ENCODE results near the gene CTNNA1.
A peak's percentile ranks its signal among the peaks of the same experiment; 100 is the strongest.
"Not testable (repeated sequence)": the region's sequence is repeated elsewhere in the genome, so short reads cannot be mapped to it uniquely, and the experiment has no call there.

Gene CTNNA1

DNA sequence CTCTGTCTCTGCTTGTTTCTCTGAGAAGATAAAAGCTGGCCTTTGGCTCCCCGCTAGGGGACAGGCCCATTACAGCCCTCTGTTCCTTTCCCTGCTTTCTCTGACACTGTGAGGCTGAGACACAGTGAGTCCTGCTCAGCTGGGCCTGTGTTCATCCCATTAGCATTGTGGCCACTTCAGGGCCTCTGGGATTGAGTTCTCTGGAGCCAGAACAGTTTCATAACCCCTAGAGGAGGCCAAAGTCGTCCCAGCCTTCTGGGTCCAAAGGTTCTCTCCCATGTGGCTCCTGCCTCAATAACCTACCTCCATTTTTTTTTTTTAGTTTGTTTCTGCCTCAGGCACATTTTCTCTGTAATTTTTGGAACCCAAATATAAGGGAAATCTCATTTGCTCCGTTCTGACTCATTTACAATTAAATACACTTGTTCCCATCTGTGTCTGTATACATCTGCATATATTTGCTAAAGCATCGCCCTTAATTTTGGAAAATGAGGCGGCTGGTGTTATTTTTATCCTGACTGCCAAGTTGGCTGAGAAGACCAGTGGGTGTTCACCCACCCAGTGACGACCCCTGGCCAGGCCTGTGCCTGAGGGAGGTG is 27.3 kb upstream of the CTNNA1 start:
- Histone ChIP-seq H3K36me3 (ENCODE audit: control insufficient read depth in 2 of 2, insufficient read depth in 2 of 2, low read length in 2 of 2) (no peaks in the 10 kb centered on the region), H3K27me3 (ENCODE audit: control insufficient read depth in 1 of 2, insufficient read depth in 2 of 2, low read length in 2 of 2) (no peaks in the 10 kb centered on the region), H3K4me1 (ENCODE audit: control insufficient read depth, insufficient read depth, low read length) (peaks cover 23% of the 10 kb centered on the region), H3K9me3 (ENCODE audit: control insufficient read depth in 2 of 2, low read length in 2 of 2) (no peaks in the 10 kb centered on the region), H3K27ac (ENCODE audit: low read length) (peak overlapping the region; percentile 95), H3K4me3 (ENCODE audit: low read length in 2 of 2) (peak overlapping the region; percentile 8 to 49), H3K9ac (ENCODE audit: low read length in 2 of 2) (peak overlapping the region; percentile 69 to 71)

- H3K4me3 ChIP-seq (ENCODE audit: low read length in 2 of 2), result no peak overlapping the region
- H3K9me3 ChIP-seq (ENCODE audit: control insufficient read depth in 2 of 2, low read length in 2 of 2), result no peaks in the 10 kb centered on the region
- H3K27me3 ChIP-seq (ENCODE audit: control insufficient read depth in 1 of 2, insufficient read depth in 2 of 2, low read length in 2 of 2), result no peaks in the 10 kb centered on the region
- no peak overlapping the region for H3K9ac ChIP-seq (ENCODE audit: low read length in 2 of 2)
- H3K4me1 ChIP-seq (ENCODE audit: control insufficient read depth, insufficient read depth, low read length), result peaks cover 23% of the 10 kb centered on the region
- no peaks in the 10 kb centered on the region for H3K36me3 ChIP-seq (ENCODE audit: control insufficient read depth in 2 of 2, insufficient read depth in 2 of 2, low read length in 2 of 2)
- peak overlapping the region; percentile 95 for H3K27ac ChIP-seq (ENCODE audit: low read length)
Observed at GRCh38 chr5:138726848-138727247, 26.4 kb upstream of the CTNNA1 start.

GRCh38 chr5:138730496-138730895 is 22.7 kb upstream of the CTNNA1 start:
- H3K4me1 ChIP-seq (ENCODE audit: control insufficient read depth, insufficient read depth, low read length), result peaks cover 10% of the 10 kb centered on the region
- not testable (repeated sequence) for H3K27me3 ChIP-seq (ENCODE audit: control insufficient read depth in 1 of 2, insufficient read depth in 2 of 2, low read length in 2 of 2); H3K36me3 ChIP-seq (ENCODE audit: control insufficient read depth in 2 of 2, insufficient read depth in 2 of 2, low read length in 2 of 2); H3K4me3 ChIP-seq (ENCODE audit: low read length in 2 of 2); H3K9me3 ChIP-seq (ENCODE audit: control insufficient read depth in 2 of 2, low read length in 2 of 2); H3K27ac ChIP-seq (ENCODE audit: low read length); H3K9ac ChIP-seq (ENCODE audit: low read length in 2 of 2)

GRCh38 chr5:138732466-138732865 is 20.8 kb upstream of the CTNNA1 start:
- Histone ChIP-seq H3K9me3 (ENCODE audit: control insufficient read depth in 2 of 2, low read length in 2 of 2) (no peaks in the 10 kb centered on the region), H3K27ac (ENCODE audit: low read length) (no peak overlapping the region), H3K27me3 (ENCODE audit: control insufficient read depth in 1 of 2, insufficient read depth in 2 of 2, low read length in 2 of 2) (no peaks in the 10 kb centered on the region), H3K36me3 (ENCODE audit: control insufficient read depth in 2 of 2, insufficient read depth in 2 of 2, low read length in 2 of 2) (no peaks in the 10 kb centered on the region), H3K4me3 (ENCODE audit: low read length in 2 of 2) (no peak overlapping the region), H3K9ac (ENCODE audit: low read length in 2 of 2) (no peak overlapping the region), H3K4me1 (ENCODE audit: control insufficient read depth, insufficient read depth, low read length) (no peaks in the 10 kb centered on the region)

DNA sequence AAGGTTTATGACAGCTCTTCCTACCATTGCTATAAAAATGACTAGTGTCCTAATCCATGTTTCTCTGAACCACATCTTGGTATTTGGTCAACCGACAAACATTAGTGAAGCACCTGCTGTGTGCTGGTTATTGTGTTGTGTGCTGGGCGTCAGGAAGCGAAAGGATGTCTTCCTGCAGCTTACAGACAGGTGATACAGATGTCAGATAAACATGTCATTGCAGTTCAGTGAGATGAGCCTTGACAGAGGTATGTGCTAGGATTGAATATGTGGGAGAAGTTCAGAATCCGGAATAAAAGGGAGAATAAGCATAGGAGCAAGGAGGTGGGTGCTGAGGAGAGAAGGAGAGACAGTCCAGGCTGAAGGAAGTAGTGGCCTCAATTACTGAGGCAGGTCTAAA is 20.3 kb upstream of the CTNNA1 start:
- H3K4me1 ChIP-seq (ENCODE audit: control insufficient read depth, insufficient read depth, low read length), result no peaks in the 10 kb centered on the region
- no peak overlapping the region for H3K4me3 ChIP-seq (ENCODE audit: low read length in 2 of 2)
- no peak overlapping the region for H3K27ac ChIP-seq (ENCODE audit: low read length)
- H3K36me3 ChIP-seq (ENCODE audit: control insufficient read depth in 2 of 2, insufficient read depth in 2 of 2, low read length in 2 of 2), result no peaks in the 10 kb centered on the region
- no peaks in the 10 kb centered on the region for H3K27me3 ChIP-seq (ENCODE audit: control insufficient read depth in 1 of 2, insufficient read depth in 2 of 2, low read length in 2 of 2)
- no peaks in the 10 kb centered on the region for H3K9me3 ChIP-seq (ENCODE audit: control insufficient read depth in 2 of 2, low read length in 2 of 2)
- H3K9ac ChIP-seq (ENCODE audit: low read length in 2 of 2), result no peak overlapping the region

DNA sequence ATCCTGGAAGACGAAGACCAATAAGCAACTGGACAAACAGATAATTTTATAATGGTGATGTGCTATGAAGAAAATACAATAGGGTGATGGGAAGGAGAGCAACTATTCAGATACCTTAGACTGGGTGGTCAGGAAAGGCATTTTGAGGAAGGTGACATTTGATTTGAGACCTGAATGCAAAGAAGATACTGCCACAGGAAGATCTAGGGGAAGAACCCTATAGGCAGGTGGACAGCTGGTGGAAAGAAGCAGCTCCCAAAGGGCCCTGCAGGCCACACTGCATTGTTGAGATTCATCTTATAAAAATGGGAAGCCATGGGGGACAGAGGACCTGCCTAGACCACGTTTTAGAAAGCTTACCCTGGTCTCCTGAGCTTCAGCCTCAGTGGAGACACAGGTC is 19.7 kb upstream of the CTNNA1 start:
- no peaks in the 10 kb centered on the region for H3K4me1 ChIP-seq (ENCODE audit: control insufficient read depth, insufficient read depth, low read length)
- H3K27ac ChIP-seq (ENCODE audit: low read length), result no peak overlapping the region
- H3K9ac ChIP-seq (ENCODE audit: low read length in 2 of 2), result no peak overlapping the region
- no peaks in the 10 kb centered on the region for H3K9me3 ChIP-seq (ENCODE audit: control insufficient read depth in 2 of 2, low read length in 2 of 2)
- no peaks in the 10 kb centered on the region for H3K27me3 ChIP-seq (ENCODE audit: control insufficient read depth in 1 of 2, insufficient read depth in 2 of 2, low read length in 2 of 2)
- no peak overlapping the region for H3K4me3 ChIP-seq (ENCODE audit: low read length in 2 of 2)
- H3K36me3 ChIP-seq (ENCODE audit: control insufficient read depth in 2 of 2, insufficient read depth in 2 of 2, low read length in 2 of 2), result no peaks in the 10 kb centered on the region

GRCh38 chr5:138736293-138736692 is 16.9 kb upstream of the CTNNA1 start:
- H3K27ac ChIP-seq (ENCODE audit: low read length), result no peak overlapping the region
- no peaks in the 10 kb centered on the region for H3K9me3 ChIP-seq (ENCODE audit: control insufficient read depth in 2 of 2, low read length in 2 of 2)
- H3K4me1 ChIP-seq (ENCODE audit: control insufficient read depth, insufficient read depth, low read length), result no peaks in the 10 kb centered on the region
- no peak overlapping the region for H3K9ac ChIP-seq (ENCODE audit: low read length in 2 of 2)
- no peaks in the 10 kb centered on the region for H3K36me3 ChIP-seq (ENCODE audit: control insufficient read depth in 2 of 2, insufficient read depth in 2 of 2, low read length in 2 of 2)
- no peak overlapping the region for H3K4me3 ChIP-seq (ENCODE audit: low read length in 2 of 2)
- no peaks in the 10 kb centered on the region for H3K27me3 ChIP-seq (ENCODE audit: control insufficient read depth in 1 of 2, insufficient read depth in 2 of 2, low read length in 2 of 2)

GRCh38 chr5:138737494-138738265 is 15.5 kb upstream of the CTNNA1 start:
- no peaks in the 10 kb centered on the region for H3K36me3 ChIP-seq (ENCODE audit: control insufficient read depth in 2 of 2, insufficient read depth in 2 of 2, low read length in 2 of 2)
- H3K9me3 ChIP-seq (ENCODE audit: control insufficient read depth in 2 of 2, low read length in 2 of 2), result no peaks in the 10 kb centered on the region

DNA sequence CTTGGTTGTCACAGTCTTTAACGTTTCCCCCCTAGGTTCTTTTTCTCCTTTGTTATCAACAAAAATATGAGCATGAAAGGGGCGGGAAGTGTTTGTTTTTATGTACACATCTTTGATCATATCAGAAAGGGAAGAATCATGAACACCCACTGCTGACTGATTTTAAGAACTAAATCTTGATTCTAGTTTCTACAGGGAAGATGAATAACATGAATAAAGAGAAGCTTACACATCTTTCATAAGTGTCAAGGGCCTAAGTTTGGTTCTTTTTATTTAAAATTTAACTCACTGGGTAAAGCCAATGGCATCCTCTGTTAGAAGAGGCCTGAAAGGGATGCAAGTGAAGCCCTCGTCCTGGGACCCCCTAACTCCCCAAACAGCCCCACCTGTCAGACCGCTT is 14.8 kb upstream of the CTNNA1 start:
- H3K27me3 ChIP-seq (ENCODE audit: control insufficient read depth in 1 of 2, insufficient read depth in 2 of 2, low read length in 2 of 2), result no peaks in the 10 kb centered on the region

More at GRCh38 chr5:138737494-138738265, 15.5 kb upstream of the CTNNA1 start:
- Histone ChIP-seq H3K27me3 (ENCODE audit: control insufficient read depth in 1 of 2, insufficient read depth in 2 of 2, low read length in 2 of 2) (no peaks in the 10 kb centered on the region), H3K4me1 (ENCODE audit: control insufficient read depth, insufficient read depth, low read length) (no peaks in the 10 kb centered on the region), H3K9ac (ENCODE audit: low read length in 2 of 2) (no peak overlapping the region), H3K27ac (ENCODE audit: low read length) (no peak overlapping the region), H3K4me3 (ENCODE audit: low read length in 2 of 2) (no peak overlapping the region)

GRCh38 chr5:138739938-138740337 is 13.3 kb upstream of the CTNNA1 start:
- H3K4me1 ChIP-seq (ENCODE audit: control insufficient read depth, insufficient read depth, low read length), result no peaks in the 10 kb centered on the region
- no peak overlapping the region for H3K4me3 ChIP-seq (ENCODE audit: low read length in 2 of 2)
- no peak overlapping the region for H3K27ac ChIP-seq (ENCODE audit: low read length)
- no peak overlapping the region for H3K9ac ChIP-seq (ENCODE audit: low read length in 2 of 2)
- H3K36me3 ChIP-seq (ENCODE audit: control insufficient read depth in 2 of 2, insufficient read depth in 2 of 2, low read length in 2 of 2), result no peaks in the 10 kb centered on the region
- no peaks in the 10 kb centered on the region for H3K9me3 ChIP-seq (ENCODE audit: control insufficient read depth in 2 of 2, low read length in 2 of 2)
- H3K27me3 ChIP-seq (ENCODE audit: control insufficient read depth in 1 of 2, insufficient read depth in 2 of 2, low read length in 2 of 2), result no peaks in the 10 kb centered on the region

More for the DNA sequence above, 14.8 kb upstream of the CTNNA1 start:
- Histone ChIP-seq H3K4me3 (ENCODE audit: low read length in 2 of 2) (no peak overlapping the region), H3K4me1 (ENCODE audit: control insufficient read depth, insufficient read depth, low read length) (no peaks in the 10 kb centered on the region), H3K27ac (ENCODE audit: low read length) (no peak overlapping the region), H3K9ac (ENCODE audit: low read length in 2 of 2) (no peak overlapping the region), H3K9me3 (ENCODE audit: control insufficient read depth in 2 of 2, low read length in 2 of 2) (no peaks in the 10 kb centered on the region), H3K36me3 (ENCODE audit: control insufficient read depth in 2 of 2, insufficient read depth in 2 of 2, low read length in 2 of 2) (no peaks in the 10 kb centered on the region)

DNA sequence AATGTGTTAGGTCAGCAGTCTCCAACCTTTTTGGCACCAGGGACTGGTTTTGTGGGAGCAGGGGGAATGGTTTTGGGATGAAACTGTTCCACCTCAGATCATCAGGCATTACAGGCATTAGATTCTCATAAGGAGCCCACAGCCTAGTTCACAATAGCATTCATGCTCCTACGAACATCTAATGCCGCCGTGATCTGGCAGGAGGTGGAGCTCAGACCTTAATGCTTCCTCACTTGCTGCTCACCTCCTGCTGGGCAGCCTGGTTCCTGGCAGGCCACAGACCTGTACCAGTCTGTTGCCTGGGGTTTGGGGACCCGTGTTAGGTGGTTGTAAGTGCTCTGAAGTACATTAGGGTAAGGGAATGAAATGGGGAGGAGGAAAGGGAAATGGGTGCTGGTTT is 9.7 kb upstream of the CTNNA1 start:
- Histone ChIP-seq H3K4me3 (ENCODE audit: low read length in 2 of 2) (no peak overlapping the region), H3K4me1 (ENCODE audit: control insufficient read depth, insufficient read depth, low read length) (no peaks in the 10 kb centered on the region), H3K36me3 (ENCODE audit: control insufficient read depth in 2 of 2, insufficient read depth in 2 of 2, low read length in 2 of 2) (no peaks in the 10 kb centered on the region), H3K27me3 (ENCODE audit: control insufficient read depth in 1 of 2, insufficient read depth in 2 of 2, low read length in 2 of 2) (no peaks in the 10 kb centered on the region), H3K27ac (ENCODE audit: low read length) (no peak overlapping the region), H3K9ac (ENCODE audit: low read length in 2 of 2) (no peak overlapping the region), H3K9me3 (ENCODE audit: control insufficient read depth in 2 of 2, low read length in 2 of 2) (no peaks in the 10 kb centered on the region)

All from stomach smooth muscle (tissue), 2 donors.